HepG2 (cell line): Measurements from ENCODE around the gene PPP1R2B. TPM values are rescaled to one million over a fixed set of nuclear protein-coding genes. Genes with fewer than 3 reads are reported as not detected.

ENCODE experiments used
- ATAC-seq: fragments of 200-7000 bp; cut with Tn5 transposase; 3 replicates; pipeline ENCODE4 v1.9.1; 2020; ENCODE audit warnings: mild to moderate bottlenecking, moderate library complexity
- BruUV-seq: library from RNA; stranded (reverse); fragments of 400-500 nt; replicated peaks from 2 replicates; lab custom pipeline; 2021; lab: Mats Ljungman, UMichigan
- CTCF ChIA-PET: fragments of 300-600 bp; formaldehyde crosslinking; extraction: SDS; loops from one replicate; lab custom pipeline; 2021; ENCODE audit warnings: low total read pairs, inconsistent platforms, low intra/inter-chr PET ratio; lab: Yijun Ruan, JAX
- POLR2A ChIA-PET: fragments of 350-600 bp; sonication (Branson Sonifier 250); formaldehyde crosslinking; loops from one replicate; lab custom pipeline; 2020; ENCODE audit warnings: antibody characterized with exemption, inconsistent platforms; lab: Yijun Ruan, JAX
- DNase-seq: peaks from one replicate; pipeline ENCODE4 v3.0.0-alpha.2; 2015; ENCODE audit warnings: low spot score
- FAIRE-seq: peaks from 3 replicates; lab custom pipeline; 2011; peaks lifted over from hg19 to GRCh38; lab: Jason Lieb, UNC
- H2AFZ ChIP-seq: one replicate; pipeline ENCODE4 v1.6.1; 2011; ENCODE audit warnings: low read length, inconsistent platforms
- H3K27ac ChIP-seq: fragments of 300-600 bp; 3 replicates; pipeline ENCODE4 v1.8.0; 2011; ENCODE audit warnings: mixed run types, mild to moderate bottlenecking, mixed read lengths, low read length, inconsistent platforms; ENCODE audit not compliant: insufficient read depth; ENCODE audit errors: extremely low read length
- H3K27me3 ChIP-seq, 2 experiments: fragments of 200-600 bp in 1 of 2; 2 replicates in 1 of 2; 3 replicates in 1 of 2; pipeline versions ENCODE4 v1.6.0 to v1.8.0; 2011; ENCODE audit warnings: low read length in 2 of 2, mild to moderate bottlenecking in 2 of 2, moderate library complexity in 2 of 2, inconsistent platforms in 1 of 2; ENCODE audit not compliant: insufficient read depth in 2 of 2, control insufficient read depth in 1 of 2
- H3K36me3 ChIP-seq, 2 experiments: fragments of 200-600 bp in 1 of 2; replicated peaks in 1 of 2; 2 replicates in 1 of 2; 3 replicates in 1 of 2; pipeline versions ENCODE4 v1.5.1 to v1.8.0; 2011; ENCODE audit warnings: low read length in 2 of 2, inconsistent platforms in 1 of 2; ENCODE audit not compliant: insufficient read depth in 2 of 2, control insufficient read depth in 1 of 2
- H3K4me1 ChIP-seq: 2 replicates; pipeline ENCODE4 v1.5.1; 2012; ENCODE audit warnings: low read length, inconsistent platforms; ENCODE audit not compliant: insufficient read depth
- H3K4me2 ChIP-seq: 2 replicates; pipeline ENCODE4 v1.6.0; 2011; ENCODE audit warnings: low read depth, low read length, inconsistent platforms
- H3K4me3 ChIP-seq, 3 experiments: fragments of 200-600 bp in 1 of 3; sonication (generic), shearing (Covaris generic) in 1 of 3; replicated peaks in 1 of 3; 2 replicates each; pipeline ENCODE4 v1.5.1; 2011 to 2016; ENCODE audit warnings: low read length in 3 of 3, inconsistent platforms in 2 of 3, low read depth in 2 of 3, mild to moderate bottlenecking in 2 of 3, control low read depth in 1 of 3, mixed read lengths in 1 of 3; ENCODE audit not compliant: insufficient read depth in 1 of 3
- H3K79me2 ChIP-seq: one replicate; pipeline ENCODE4 v1.6.1; 2011; ENCODE audit warnings: low read length, inconsistent platforms; ENCODE audit not compliant: insufficient read depth
- H3K9ac ChIP-seq: 2 replicates; pipeline ENCODE4 v1.6.0; 2011; ENCODE audit warnings: mild to moderate bottlenecking, low read depth, low read length, inconsistent platforms; ENCODE audit not compliant: insufficient read depth
- H3K9me3 ChIP-seq: 2 replicates; pipeline ENCODE4 v1.5.1; 2012; ENCODE audit warnings: mild to moderate bottlenecking, low read length
- H4K20me1 ChIP-seq: 2 replicates; pipeline ENCODE4 v1.6.0; 2011; ENCODE audit warnings: inconsistent platforms, mild to moderate bottlenecking, low read length, moderate library complexity; ENCODE audit not compliant: insufficient read depth
- CTCF ChIP-seq: sonication (generic); formaldehyde crosslinking; IDR thresholded peaks from 2 replicates; pipeline ENCODE4 v1.5.0; 2020; ENCODE audit warnings: mild to moderate bottlenecking, missing genetic modification reagents, moderate library complexity
- STAG1 ChIP-seq: sonication (generic); formaldehyde crosslinking; IDR thresholded peaks from 2 replicates; pipeline ENCODE4 v1.4.0; 2020; ENCODE audit warnings: missing genetic modification reagents
- STAT6 ChIP-seq: sonication (generic); formaldehyde crosslinking; IDR thresholded peaks from 2 replicates; pipeline ENCODE4 v1.4.0; 2020; ENCODE audit warnings: missing genetic modification reagents, mild to moderate bottlenecking, borderline replicate concordance
- WGBS: methylation state at CpG from one replicate; pipeline ENCODE4 v1.1.6; 2017; ENCODE audit warnings: low lambda C conversion rate; 5-methylcytosine and 5-hydroxymethylcytosine counted together
- in situ Hi-C: cut with HindIII; loops from 2 replicates; pipeline ENCODE4 v1.10.0; 2017; ENCODE audit warnings: low pct_unique_long_range_greater_than_20kb; ENCODE audit not compliant: extremely low pct_ligation_motif_present
- intact Hi-C: fragments of 100-400 bp; cut with micrococcal nuclease; formaldehyde crosslinking; loops from one replicate; pipeline ENCODE4 v1.10.0; 2022; ENCODE audit not compliant: unreplicated experiment
- polyA plus RNA-seq, 8 experiments: library from polyadenylated mRNA; depleted of rRNA in 3 of 8; stranded (reverse) in 7 of 8; unstranded in 1 of 8; fragments of >200 nt; fragmentation: Illumina TruSeq in 4 of 8; extraction: Trizol in 4 of 8; gene quantifications; 2 replicates each; pipeline versions ENCODE4 v1.2.1 to v1.2.3, GENCODE V29; 2011 to 2016; ENCODE audit warnings: low read depth in 4 of 8, missing spikeins in 1 of 8, mixed read lengths in 1 of 8; ENCODE audit not compliant: insufficient read depth in 1 of 8
- total RNA-seq, 5 experiments: library from RNA; depleted of rRNA; stranded (reverse); fragments of >200 nt; fragmentation: Illumina TruSeq; extraction: Trizol; gene quantifications; 2 replicates each; pipeline ENCODE4 v1.2.3, GENCODE V29; 2016; ENCODE audit warnings: low read depth in 1 of 5

PPP1R2B gene
- total and polyA plus RNA-seq, 2 of the 13 experiments (the other 11 are each of a cell fraction or from before 2014, with no cell fraction given) = 0.07 TPM; not detected in 1

- intact Hi-C loops = no loop called here
- no peak for DNase-seq
Observed at GRCh38 chr5:156892223-156892622, 42.1 kb downstream of the PPP1R2B start.

More at GRCh38 chr5:156892223-156892622, 42.1 kb downstream of the PPP1R2B start:
- H3K4me3 ChIP-seq = no peak overlapping the region
- no peaks in the 10 kb centered on the region for H4K20me1 ChIP-seq
- CTCF ChIA-PET = no interaction called here
- H3K4me1 ChIP-seq = no peaks in the 10 kb centered on the region
- H3K79me2 ChIP-seq = no peaks in the 10 kb centered on the region
- H3K27ac ChIP-seq = no peak overlapping the region
- FAIRE-seq (no peak), ATAC-seq (peak; percentile 41; the same call in 1 of the 3 replicates)
- no peaks in the 10 kb centered on the region for H3K9me3 ChIP-seq
- POLR2A ChIA-PET = no interaction called here
- no peaks in the 10 kb centered on the region for H3K36me3 ChIP-seq
- TF ChIP-seq STAG1 (peak; percentile 36; the same call in 1 of the 2 replicates), CTCF (peak; percentile 30), STAT6 (CRISPR knock-in tag) (no peak)
- H3K4me2 ChIP-seq = no peak overlapping the region
- no TSS peak for BruUV-seq
- peaks cover 0 to 5% of the 10 kb centered on the region in 2 experiments; a peak in 1 of 5 replicates for H3K27me3 ChIP-seq
- H3K9ac ChIP-seq = no peak overlapping the region
- H2AFZ ChIP-seq = no peak overlapping the region
- 0% methylated on average over 1 of the region's 1 CpG for WGBS
- in situ Hi-C loops = no loop called here
